GM21528 (cell line): ENCODE measurements around the gene SRPRA.

Source experiments
- ATAC-seq: cut with Tn5 transposase; IDR thresholded peaks from one replicate; pipeline ENCODE4 v1.9.1; 2021; ENCODE audit warnings: mild to moderate bottlenecking, moderate library complexity; ENCODE audit not compliant: unreplicated experiment, low FRiP score

The SRPRA gene

GRCh38 chr11:126232683-126233082, 36.0 kb downstream of the SRPRA start:
- no peak for ATAC-seq

GRCh38 chr11:126231725-126232459, 36.8 kb downstream of the SRPRA start:
- ATAC-seq, result no peak

- ATAC-seq, result no peak
Observed at GRCh38 chr11:126229858-126230540, 38.7 kb downstream of the SRPRA start.

GRCh38 chr11:126226334-126227084, 42.2 kb downstream of the SRPRA start:
- ATAC-seq, result no peak

GRCh38 chr11:126225295-126225665, 43.4 kb downstream of the SRPRA start:
- no peak for ATAC-seq

GRCh38 chr11:126224647-126225294, 43.9 kb downstream of the SRPRA start:
- ATAC-seq, result no peak

- no peak for ATAC-seq
Observed at GRCh38 chr11:126219547-126219946, 49.1 kb downstream of the SRPRA start.

- ATAC-seq, result no peak
Observed at GRCh38 chr11:126217491-126217890, 51.2 kb downstream of the SRPRA start.

GRCh38 chr11:126216526-126217305, 52.0 kb downstream of the SRPRA start:
- no peak for ATAC-seq

- no peak for ATAC-seq
Observed at GRCh38 chr11:126214841-126215240, 53.9 kb downstream of the SRPRA start.

GRCh38 chr11:126214441-126214840, 54.3 kb downstream of the SRPRA start:
- no peak for ATAC-seq
